K562 (cell line): ENCODE data around the gene ARHGAP18. TPM values are rescaled to one million over a fixed set of nuclear protein-coding genes. Genes with fewer than 3 reads are reported as not detected.

Experiments
- CBX3 ChIP-seq, 2 experiments: IDR thresholded peaks; 1 replicate in 1 of 2; 2 replicates in 1 of 2; pipeline ENCODE4 v1.6.1; 2012; ENCODE audit warnings: inconsistent platforms in 2 of 2, low read length in 2 of 2, borderline replicate concordance in 1 of 2, control low read depth in 1 of 2
- CSDE1 ChIP-seq, 2 experiments: fragments of 450-650 bp; IDR thresholded peaks; 2 replicates each; pipeline ENCODE4 v1.6.1; 2016; ENCODE audit warnings: mild to moderate bottlenecking in 1 of 2
- CTBP1 ChIP-seq: fragments of 450-650 bp; IDR thresholded peaks from 2 replicates; pipeline ENCODE4 v1.6.1; 2016; ENCODE audit warnings: borderline replicate concordance
- KDM5B ChIP-seq: fragments of 200-600 bp; sonication (generic); IDR thresholded peaks from 2 replicates; pipeline ENCODE4 v1.6.1; 2012; ENCODE audit warnings: low read depth, mild to moderate bottlenecking, moderate library complexity, low read length, control low read depth, inconsistent platforms; ENCODE audit not compliant: insufficient replicate concordance
- L3MBTL2 ChIP-seq: fragments of 450-650 bp; IDR thresholded peaks from 2 replicates; pipeline ENCODE4 v1.6.1; 2016; ENCODE audit warnings: mild to moderate bottlenecking, moderate library complexity
- MEIS2 ChIP-seq: fragments of 450-650 bp; IDR thresholded peaks from 2 replicates; pipeline ENCODE4 v1.6.1; 2014; ENCODE audit warnings: mild to moderate bottlenecking; ENCODE audit not compliant: partially characterized antibody
- MTA1 ChIP-seq: fragments of 450-650 bp; IDR thresholded peaks from 2 replicates; pipeline ENCODE4 v1.6.1; 2017; ENCODE audit warnings: borderline replicate concordance
- NFE2 ChIP-seq: IDR thresholded peaks from 2 replicates; pipeline ENCODE4 v1.6.1; 2014; ENCODE audit warnings: antibody characterized with exemption, low read depth
- POLR2G ChIP-seq: fragments of 200-400 bp; formaldehyde crosslinking; IDR thresholded peaks from 2 replicates; pipeline ENCODE4 v1.6.1; 2017; ENCODE audit warnings: low read depth, mild to moderate bottlenecking, antibody characterized with exemption, low read length, moderate library complexity
- RBFOX2 ChIP-seq: fragments of 200-400 bp; formaldehyde crosslinking; IDR thresholded peaks from 2 replicates; pipeline ENCODE4 v1.6.1; 2017; ENCODE audit warnings: low read depth, mild to moderate bottlenecking, low read length, moderate library complexity
- TCF3 ChIP-seq: sonication (generic); formaldehyde crosslinking; IDR thresholded peaks from 2 replicates; pipeline ENCODE4 v1.4.0; 2020; ENCODE audit warnings: mild to moderate bottlenecking, missing genetic modification reagents
- TEAD1 ChIP-seq, 2 experiments: fragments of 450-650 bp in 1 of 2; sonication (generic) in 1 of 2; formaldehyde crosslinking; IDR thresholded peaks; 2 replicates each; pipeline versions ENCODE4 v1.4.0 to v1.8.0; 2020 to 2022; ENCODE audit warnings: mild to moderate bottlenecking in 2 of 2, missing genetic modification reagents in 1 of 2
- polyA plus RNA-seq, 8 experiments: library from polyadenylated mRNA; depleted of rRNA in 4 of 8; stranded (reverse) in 5 of 8; unstranded in 3 of 8; fragments of >200 nt; fragmentation: Nextera tagmentation in 2 of 8; fragmentation: Illumina TruSeq in 1 of 8; extraction: Ambion mirVana in 2 of 8; extraction: Trizol in 1 of 8; gene quantifications; 2 replicates each; pipeline versions ENCODE4 v1.2.1 to v1.2.3, GENCODE V29; 2011 to 2014; ENCODE audit warnings: inconsistent platforms in 1 of 8, missing spikeins in 1 of 8
- total RNA-seq, 7 experiments: library from RNA; depleted of rRNA in 6 of 7; stranded (reverse); fragments of >200 nt in 6 of 7; fragmentation: Illumina TruSeq in 2 of 7; extraction: Trizol in 2 of 7; gene quantifications; 2 replicates each; pipeline versions ENCODE4 v1.2.1 to v1.2.3, GENCODE V29; 2011 to 2021; ENCODE audit warnings: low replicate concordance in 1 of 7
- TF ChIP-seq, protein P1 (sequence below), 2 experiments: fragments of 450-650 bp in 1 of 2; sonication (generic) in 1 of 2; formaldehyde crosslinking; conservative IDR thresholded peaks; 2 replicates each; pipeline versions ENCODE4 v1.4.0 to v1.8.1; 2020 to 2022; ENCODE audit warnings: mild to moderate bottlenecking in 1 of 2, missing genetic modification reagents in 1 of 2

The ARHGAP18 gene
- total and polyA plus RNA-seq, 9 of the 15 experiments (the other 6 are each of a cell fraction or from before 2014, with no cell fraction given), result 13.3 to 29.7 (median 21.1) TPM

DNA sequence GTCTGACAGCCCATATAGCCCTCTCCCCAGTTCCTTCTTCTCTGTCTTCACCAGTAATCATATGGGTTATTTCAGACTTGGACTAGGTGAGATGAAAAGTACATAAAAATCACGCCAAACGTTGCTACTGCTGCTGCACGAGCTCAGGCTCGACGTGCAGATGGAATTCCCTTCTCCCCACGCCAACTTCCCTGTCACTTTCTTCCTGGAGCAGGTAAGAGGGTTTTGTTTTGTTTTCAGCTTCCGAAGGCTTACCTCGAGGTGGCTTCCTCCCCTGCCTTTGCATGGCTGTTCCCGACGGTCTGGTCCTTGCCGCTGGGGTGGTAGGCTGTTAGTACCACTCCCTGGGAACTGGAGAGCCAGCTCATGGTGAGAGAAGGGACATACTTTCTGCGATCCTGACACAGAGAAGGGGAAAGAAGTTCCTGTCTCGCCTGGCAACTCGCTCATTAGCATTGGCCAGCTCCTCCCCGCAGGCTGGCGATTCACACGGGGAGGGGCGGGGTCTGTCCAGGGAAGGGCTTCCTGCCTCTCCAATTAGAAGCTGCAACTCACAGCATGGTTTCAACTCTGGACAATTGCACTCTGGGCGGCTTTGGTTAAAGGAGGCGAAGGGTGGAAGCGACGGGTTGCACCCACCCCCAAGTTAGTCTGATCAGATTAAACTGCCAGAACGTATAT lies at the start of gene ARHGAP18 (continued):
- peak; percentile 55 for TF ChIP-seq MEIS2
- peak; percentile 62; the same call in 1 of the 2 replicates for TF ChIP-seq CTBP1
- peak; percentile 77 for TF ChIP-seq RBFOX2
- TF ChIP-seq TEAD1 (CRISPR knock-in tag; IDR thresholded peaks at IDR 0.05), result peak in 1 of 2 experiments; percentile 59; a peak in 1 of 4 replicates
- peak; percentile 65; the same call in 1 of the 2 replicates for TF ChIP-seq L3MBTL2
- 0 out of 2 replicates have a peak, but pooled peaks have one; percentile 11 for TF ChIP-seq TCF3
- no peak for TF ChIP-seq CSDE1 (IDR thresholded peaks at IDR 0.05)
- peak; percentile 83 for TF ChIP-seq KDM5B
- TF ChIP-seq, protein P1, sequence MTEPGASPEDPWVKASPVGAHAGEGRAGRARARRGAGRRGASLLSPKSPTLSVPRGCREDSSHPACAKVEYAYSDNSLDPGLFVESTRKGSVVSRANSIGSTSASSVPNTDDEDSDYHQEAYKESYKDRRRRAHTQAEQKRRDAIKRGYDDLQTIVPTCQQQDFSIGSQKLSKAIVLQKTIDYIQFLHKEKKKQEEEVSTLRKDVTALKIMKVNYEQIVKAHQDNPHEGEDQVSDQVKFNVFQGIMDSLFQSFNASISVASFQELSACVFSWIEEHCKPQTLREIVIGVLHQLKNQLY (CRISPR knock-in tag; conservative IDR thresholded peaks at IDR 0.05), result no peak
- TF ChIP-seq NFE2, result 0 out of 2 replicates have a peak, but pooled peaks have one; percentile 18
- no peak for TF ChIP-seq CBX3 (IDR thresholded peaks at IDR 0.05; ENCODE audit: borderline replicate concordance in 1 of 2, low read length in 2 of 2)
- TF ChIP-seq POLR2G, result peak; percentile 71
- no peak; the same call in 1 of the 2 replicates for TF ChIP-seq MTA1
- TF ChIP-seq, all 486 proteins: peak for 94
